ENCODE results near the gene DPF1. TPM values are rescaled to one million over a fixed set of nuclear protein-coding genes. Genes with fewer than 3 reads are reported as not detected.

DPF1 gene
- total RNA-seq, 1 donor from 2014 or later = 2.4 TPM

GRCh38 chr19:38202504-38202903 lies 21.5 kb downstream of the DPF1 start:
- no peaks in the 10 kb centered on the region for H3K27me3 Mint-ChIP-seq (ENCODE audit: low read depth)
- H3K36me3 Mint-ChIP-seq (ENCODE audit: low read depth) = peaks cover 6% of the 10 kb centered on the region
- H3K27ac Mint-ChIP-seq (ENCODE audit: unreplicated experiment) = no peak overlapping the region
- H3K4me3 Mint-ChIP-seq (ENCODE audit: unreplicated experiment) = no peak overlapping the region
- H3K9me3 Mint-ChIP-seq (ENCODE audit: low read depth) = no peaks in the 10 kb centered on the region
- TF ChIP-seq, protein P1, sequence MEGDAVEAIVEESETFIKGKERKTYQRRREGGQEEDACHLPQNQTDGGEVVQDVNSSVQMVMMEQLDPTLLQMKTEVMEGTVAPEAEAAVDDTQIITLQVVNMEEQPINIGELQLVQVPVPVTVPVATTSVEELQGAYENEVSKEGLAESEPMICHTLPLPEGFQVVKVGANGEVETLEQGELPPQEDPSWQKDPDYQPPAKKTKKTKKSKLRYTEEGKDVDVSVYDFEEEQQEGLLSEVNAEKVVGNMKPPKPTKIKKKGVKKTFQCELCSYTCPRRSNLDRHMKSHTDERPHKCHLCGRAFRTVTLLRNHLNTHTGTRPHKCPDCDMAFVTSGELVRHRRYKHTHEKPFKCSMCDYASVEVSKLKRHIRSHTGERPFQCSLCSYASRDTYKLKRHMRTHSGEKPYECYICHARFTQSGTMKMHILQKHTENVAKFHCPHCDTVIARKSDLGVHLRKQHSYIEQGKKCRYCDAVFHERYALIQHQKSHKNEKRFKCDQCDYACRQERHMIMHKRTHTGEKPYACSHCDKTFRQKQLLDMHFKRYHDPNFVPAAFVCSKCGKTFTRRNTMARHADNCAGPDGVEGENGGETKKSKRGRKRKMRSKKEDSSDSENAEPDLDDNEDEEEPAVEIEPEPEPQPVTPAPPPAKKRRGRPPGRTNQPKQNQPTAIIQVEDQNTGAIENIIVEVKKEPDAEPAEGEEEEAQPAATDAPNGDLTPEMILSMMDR (IDR thresholded peaks at IDR 0.05) = no peak
- no peaks in the 10 kb centered on the region for H3K4me1 Mint-ChIP-seq (ENCODE audit: low read depth)
- no peak for DNase-seq (ENCODE audit: low spot score)

DNA sequence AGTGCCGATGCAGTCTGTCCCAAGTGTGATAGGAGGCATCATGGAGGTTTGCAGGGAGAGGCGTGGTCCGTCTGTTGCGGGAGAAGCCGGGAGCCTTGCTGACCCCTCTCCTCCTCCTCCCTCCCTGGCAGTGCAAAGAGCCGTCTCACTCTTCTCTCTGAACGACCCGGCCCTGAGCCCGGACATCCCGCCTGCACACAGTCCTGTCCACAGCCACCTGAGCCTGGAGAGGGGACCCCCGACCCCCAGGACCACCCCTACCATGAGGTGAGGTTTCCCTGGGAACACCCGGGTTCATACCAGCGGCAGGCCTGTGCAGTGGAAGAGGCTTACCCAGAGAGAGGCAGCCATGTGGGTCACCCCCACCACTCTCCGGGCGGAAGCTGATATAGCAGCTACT lies 22.3 kb downstream of the DPF1 start:
- Mint-ChIP-seq H3K4me3 (ENCODE audit: unreplicated experiment) (no peak overlapping the region), H3K27me3 (ENCODE audit: low read depth) (no peaks in the 10 kb centered on the region), H3K4me1 (ENCODE audit: low read depth) (no peaks in the 10 kb centered on the region), H3K9me3 (ENCODE audit: low read depth) (no peaks in the 10 kb centered on the region), H3K27ac (ENCODE audit: unreplicated experiment) (no peak overlapping the region), H3K36me3 (ENCODE audit: low read depth) (peaks cover 6% of the 10 kb centered on the region)
- TF ChIP-seq, protein P1 (IDR thresholded peaks at IDR 0.05) = no peak
- no peak for DNase-seq (ENCODE audit: low spot score)

- no peak overlapping the region for H3K27ac Mint-ChIP-seq (ENCODE audit: unreplicated experiment)
- no peaks in the 10 kb centered on the region for H3K9me3 Mint-ChIP-seq (ENCODE audit: low read depth)
- no peaks in the 10 kb centered on the region for H3K4me1 Mint-ChIP-seq (ENCODE audit: low read depth)
- H3K4me3 Mint-ChIP-seq (ENCODE audit: unreplicated experiment) = no peak overlapping the region
- peaks cover 9% of the 10 kb centered on the region for H3K36me3 Mint-ChIP-seq (ENCODE audit: low read depth)
- no peak for DNase-seq (ENCODE audit: low spot score)
- TF ChIP-seq, protein P1 (IDR thresholded peaks at IDR 0.05) = no peak
- H3K27me3 Mint-ChIP-seq (ENCODE audit: low read depth) = no peaks in the 10 kb centered on the region
These were observed 24.7 kb downstream of the DPF1 start for GRCh38 chr19:38199340-38199739.

- peaks cover 9% of the 10 kb centered on the region for H3K36me3 Mint-ChIP-seq (ENCODE audit: low read depth)
- no peak overlapping the region for H3K27ac Mint-ChIP-seq (ENCODE audit: unreplicated experiment)
- no peaks in the 10 kb centered on the region for H3K9me3 Mint-ChIP-seq (ENCODE audit: low read depth)
- H3K27me3 Mint-ChIP-seq (ENCODE audit: low read depth) = no peaks in the 10 kb centered on the region
- TF ChIP-seq, protein P1 (IDR thresholded peaks at IDR 0.05) = no peak
- no peak overlapping the region for H3K4me3 Mint-ChIP-seq (ENCODE audit: unreplicated experiment)
- no peak for DNase-seq (ENCODE audit: low spot score)
- H3K4me1 Mint-ChIP-seq (ENCODE audit: low read depth) = no peaks in the 10 kb centered on the region
These were observed 25.9 kb downstream of the DPF1 start for GRCh38 chr19:38197937-38198704.

GRCh38 chr19:38196948-38197656 lies 26.9 kb downstream of the DPF1 start:
- TF ChIP-seq, protein P1 (IDR thresholded peaks at IDR 0.05) = no peak
- Mint-ChIP-seq H3K27ac (ENCODE audit: unreplicated experiment) (no peak overlapping the region), H3K4me3 (ENCODE audit: unreplicated experiment) (no peak overlapping the region), H3K36me3 (ENCODE audit: low read depth) (peaks cover 5% of the 10 kb centered on the region), H3K4me1 (ENCODE audit: low read depth) (no peaks in the 10 kb centered on the region), H3K27me3 (ENCODE audit: low read depth) (no peaks in the 10 kb centered on the region), H3K9me3 (ENCODE audit: low read depth) (no peaks in the 10 kb centered on the region)
- no peak for DNase-seq (ENCODE audit: low spot score)
